WI38 (cell line): ENCODE data around the gene HMX3.

Experiments
- H3K4me3 ChIP-seq: 2 replicates; pipeline ENCODE4 v1.5.1; 2011; ENCODE audit warnings: low read depth, mild to moderate bottlenecking, control low read depth, low read length
- TF ChIP-seq, protein P1 (sequence below): IDR thresholded peaks from 2 replicates; pipeline ENCODE4 v1.5.1; 2012; ENCODE audit warnings: low read depth, mild to moderate bottlenecking, control low read depth, low read length

HMX3 gene

DNA sequence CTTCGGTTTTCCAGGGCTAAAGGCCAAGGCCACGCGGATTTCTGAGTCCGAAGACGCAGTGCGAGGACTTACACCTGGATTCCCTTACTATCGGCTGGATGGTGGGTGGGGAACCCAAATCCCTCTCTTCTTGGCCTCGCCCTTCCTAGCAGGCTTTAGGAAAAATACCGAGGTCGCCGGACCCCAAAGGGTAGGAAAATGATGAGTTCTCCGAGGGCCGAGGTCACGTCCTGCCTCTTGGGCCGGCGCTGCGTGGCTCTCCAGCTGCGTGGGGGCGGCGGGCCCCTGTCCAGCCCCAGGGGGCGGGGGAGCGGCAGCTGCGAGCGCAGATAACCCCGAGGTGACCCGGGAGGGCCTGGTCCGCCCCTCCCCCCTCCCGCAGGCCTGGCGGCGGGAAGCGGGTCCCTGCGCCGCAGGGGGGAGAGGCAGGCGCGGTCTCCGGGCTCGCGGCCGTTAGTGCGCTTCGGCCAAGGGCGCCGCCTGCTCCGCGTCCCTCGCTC lies 805 bp upstream of the HMX3 start:
- TF ChIP-seq, protein P1, sequence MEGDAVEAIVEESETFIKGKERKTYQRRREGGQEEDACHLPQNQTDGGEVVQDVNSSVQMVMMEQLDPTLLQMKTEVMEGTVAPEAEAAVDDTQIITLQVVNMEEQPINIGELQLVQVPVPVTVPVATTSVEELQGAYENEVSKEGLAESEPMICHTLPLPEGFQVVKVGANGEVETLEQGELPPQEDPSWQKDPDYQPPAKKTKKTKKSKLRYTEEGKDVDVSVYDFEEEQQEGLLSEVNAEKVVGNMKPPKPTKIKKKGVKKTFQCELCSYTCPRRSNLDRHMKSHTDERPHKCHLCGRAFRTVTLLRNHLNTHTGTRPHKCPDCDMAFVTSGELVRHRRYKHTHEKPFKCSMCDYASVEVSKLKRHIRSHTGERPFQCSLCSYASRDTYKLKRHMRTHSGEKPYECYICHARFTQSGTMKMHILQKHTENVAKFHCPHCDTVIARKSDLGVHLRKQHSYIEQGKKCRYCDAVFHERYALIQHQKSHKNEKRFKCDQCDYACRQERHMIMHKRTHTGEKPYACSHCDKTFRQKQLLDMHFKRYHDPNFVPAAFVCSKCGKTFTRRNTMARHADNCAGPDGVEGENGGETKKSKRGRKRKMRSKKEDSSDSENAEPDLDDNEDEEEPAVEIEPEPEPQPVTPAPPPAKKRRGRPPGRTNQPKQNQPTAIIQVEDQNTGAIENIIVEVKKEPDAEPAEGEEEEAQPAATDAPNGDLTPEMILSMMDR = no peak
- no peak overlapping the region for H3K4me3 ChIP-seq

GRCh38 chr10:123136221-123136805 lies 543 bp downstream of the HMX3 start:
- H3K4me3 ChIP-seq = no peak overlapping the region
- TF ChIP-seq, protein P1 = no peak

DNA sequence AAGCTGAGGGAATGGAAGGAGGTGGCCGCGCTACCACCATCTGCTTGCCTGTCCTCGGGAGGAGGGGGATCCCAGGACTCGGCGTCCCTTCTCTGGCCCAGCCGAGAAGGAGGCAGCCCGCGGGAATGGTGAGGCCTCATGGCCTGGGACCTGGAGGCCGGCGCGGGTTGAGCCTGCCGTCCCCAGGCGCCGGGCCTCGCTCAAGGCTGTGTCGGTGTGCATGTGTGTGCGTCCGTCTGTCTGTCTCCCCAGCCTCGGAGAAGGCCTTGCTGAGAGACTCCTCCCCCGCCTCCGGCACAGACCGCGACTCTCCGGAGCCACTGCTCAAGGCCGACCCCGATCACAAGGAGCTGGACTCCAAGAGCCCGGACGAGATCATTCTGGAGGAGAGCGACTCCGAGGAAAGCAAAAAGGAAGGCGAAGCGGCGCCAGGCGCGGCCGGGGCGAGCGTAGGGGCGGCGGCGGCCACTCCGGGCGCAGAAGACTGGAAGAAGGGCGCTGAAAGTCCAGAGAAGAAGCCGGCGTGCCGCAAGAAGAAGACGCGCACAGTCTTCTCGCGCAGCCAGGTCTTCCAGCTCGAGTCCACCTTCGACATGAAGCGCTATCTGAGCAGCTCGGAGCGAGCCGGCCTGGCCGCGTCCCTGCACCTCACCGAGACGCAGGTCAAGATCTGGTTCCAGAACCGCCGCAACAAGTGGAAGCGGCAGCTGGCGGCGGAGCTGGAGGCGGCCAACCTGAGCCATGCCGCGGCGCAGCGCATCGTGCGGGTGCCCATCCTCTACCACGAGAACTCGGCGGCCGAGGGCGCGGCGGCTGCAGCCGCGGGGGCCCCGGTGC lies 1.3 kb downstream of the HMX3 start:
- TF ChIP-seq, protein P1 = no peak
- 0 out of 2 replicates have a peak overlapping the region, but pooled peaks have one; percentile 3 for H3K4me3 ChIP-seq

DNA sequence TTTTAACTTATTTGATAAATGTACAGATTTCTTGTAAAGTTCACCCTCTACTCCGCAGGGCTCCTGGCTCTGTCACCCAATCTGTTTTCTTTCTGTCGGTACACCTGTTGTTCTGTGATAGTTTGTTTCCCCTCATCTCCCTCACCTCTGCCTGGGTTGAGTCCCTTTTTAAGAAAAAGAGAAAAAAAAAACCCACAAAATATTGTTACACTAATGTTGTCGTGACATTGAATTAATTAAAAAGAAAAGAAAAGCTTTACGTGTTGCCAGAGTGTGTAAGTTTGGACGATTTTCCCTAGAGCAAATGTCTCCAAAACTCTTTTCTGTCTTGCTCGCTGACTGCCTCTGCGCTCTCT lies 3.4 kb downstream of the HMX3 start:
- no peak overlapping the region for H3K4me3 ChIP-seq
- TF ChIP-seq, protein P1 = no peak

GRCh38 chr10:123139521-123140163 lies 3.9 kb downstream of the HMX3 start:
- TF ChIP-seq, protein P1 = no peak
- no peak overlapping the region for H3K4me3 ChIP-seq

- TF ChIP-seq, protein P1 = no peak
- H3K4me3 ChIP-seq = no peak overlapping the region
These were observed 4.6 kb downstream of the HMX3 start for GRCh38 chr10:123140164-123140982.
